BJ (cell line): Measurements from ENCODE around the gene ZNF70. TPM values are rescaled to one million over a fixed set of nuclear protein-coding genes. Genes with fewer than 3 reads are reported as not detected.
A peak's percentile ranks its signal among the peaks of the same experiment; 100 is the strongest.

Experiments used
- CTCF ChIA-PET: fragments of 350-600 bp; formaldehyde crosslinking; extraction: SDS; loops from one replicate; lab custom pipeline; 2021; ENCODE audit warnings: antibody characterized with exemption, inconsistent platforms; lab: Yijun Ruan, JAX
- POLR2A ChIA-PET: fragments of 300-600 bp; sonication (Branson Sonifier 250); formaldehyde crosslinking; extraction: SDS; loops from one replicate; lab custom pipeline; 2021; ENCODE audit warnings: antibody characterized with exemption; lab: Charles Lee
- DNase-seq: peaks from one replicate; pipeline ENCODE4 v3.0.0-alpha.2; 2011; ENCODE audit warnings: low read depth
- H3K27me3 ChIP-seq: 2 replicates; pipeline ENCODE4 v1.6.0; 2011; ENCODE audit warnings: low read length; ENCODE audit not compliant: control insufficient read depth, insufficient read depth
- H3K36me3 ChIP-seq: 2 replicates; pipeline ENCODE4 v1.5.1; 2011; ENCODE audit warnings: low read length; ENCODE audit not compliant: control insufficient read depth, insufficient read depth
- H3K4me3 ChIP-seq: 2 replicates; pipeline ENCODE4 v1.5.1; 2011; ENCODE audit warnings: low read depth, mild to moderate bottlenecking, control low read depth, low read length
- polyA plus RNA-seq: library from polyadenylated mRNA; depleted of rRNA; stranded (reverse); fragments of >200 nt; gene quantifications from 2 replicates; pipeline ENCODE4 v1.2.3, GENCODE V29; 2011
- TF ChIP-seq, protein P1 (sequence below): IDR thresholded peaks from 2 replicates; pipeline ENCODE4 v1.5.1; 2011; ENCODE audit warnings: low read depth, mild to moderate bottlenecking, control low read depth, inconsistent platforms, low read length, moderate library complexity; ENCODE audit not compliant: insufficient read depth

ZNF70 gene
- polyA plus RNA-seq, 1 experiment = 1.4 TPM

DNA sequence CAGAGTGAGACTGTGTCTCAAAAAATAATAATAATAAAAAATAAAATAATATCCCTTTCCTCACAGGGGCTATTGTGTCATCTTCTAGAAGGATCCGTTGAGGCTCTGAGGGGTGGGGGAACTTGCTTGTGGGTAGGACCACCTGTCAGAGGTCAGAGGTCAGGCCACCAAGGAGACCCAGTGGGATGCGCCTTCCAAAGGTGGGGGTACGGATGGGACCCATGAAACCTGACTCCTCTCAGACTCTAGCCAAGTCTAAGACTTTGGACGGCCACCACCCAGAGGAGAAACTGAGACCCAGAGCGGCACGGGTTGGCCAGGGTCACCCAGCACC, 21.4 kb upstream of the ZNF70 start:
- peak overlapping the region; percentile 52 for H3K4me3 ChIP-seq
- TF ChIP-seq, protein P1, sequence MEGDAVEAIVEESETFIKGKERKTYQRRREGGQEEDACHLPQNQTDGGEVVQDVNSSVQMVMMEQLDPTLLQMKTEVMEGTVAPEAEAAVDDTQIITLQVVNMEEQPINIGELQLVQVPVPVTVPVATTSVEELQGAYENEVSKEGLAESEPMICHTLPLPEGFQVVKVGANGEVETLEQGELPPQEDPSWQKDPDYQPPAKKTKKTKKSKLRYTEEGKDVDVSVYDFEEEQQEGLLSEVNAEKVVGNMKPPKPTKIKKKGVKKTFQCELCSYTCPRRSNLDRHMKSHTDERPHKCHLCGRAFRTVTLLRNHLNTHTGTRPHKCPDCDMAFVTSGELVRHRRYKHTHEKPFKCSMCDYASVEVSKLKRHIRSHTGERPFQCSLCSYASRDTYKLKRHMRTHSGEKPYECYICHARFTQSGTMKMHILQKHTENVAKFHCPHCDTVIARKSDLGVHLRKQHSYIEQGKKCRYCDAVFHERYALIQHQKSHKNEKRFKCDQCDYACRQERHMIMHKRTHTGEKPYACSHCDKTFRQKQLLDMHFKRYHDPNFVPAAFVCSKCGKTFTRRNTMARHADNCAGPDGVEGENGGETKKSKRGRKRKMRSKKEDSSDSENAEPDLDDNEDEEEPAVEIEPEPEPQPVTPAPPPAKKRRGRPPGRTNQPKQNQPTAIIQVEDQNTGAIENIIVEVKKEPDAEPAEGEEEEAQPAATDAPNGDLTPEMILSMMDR = no peak
- CTCF ChIA-PET = interaction anchor here (3.6 to 14.8 kb wide), 2 partner anchors 76 to 85 kb away, joined by 34 to 272 read pairs; partner anchors contain the start of gene SLC2A11

DNA sequence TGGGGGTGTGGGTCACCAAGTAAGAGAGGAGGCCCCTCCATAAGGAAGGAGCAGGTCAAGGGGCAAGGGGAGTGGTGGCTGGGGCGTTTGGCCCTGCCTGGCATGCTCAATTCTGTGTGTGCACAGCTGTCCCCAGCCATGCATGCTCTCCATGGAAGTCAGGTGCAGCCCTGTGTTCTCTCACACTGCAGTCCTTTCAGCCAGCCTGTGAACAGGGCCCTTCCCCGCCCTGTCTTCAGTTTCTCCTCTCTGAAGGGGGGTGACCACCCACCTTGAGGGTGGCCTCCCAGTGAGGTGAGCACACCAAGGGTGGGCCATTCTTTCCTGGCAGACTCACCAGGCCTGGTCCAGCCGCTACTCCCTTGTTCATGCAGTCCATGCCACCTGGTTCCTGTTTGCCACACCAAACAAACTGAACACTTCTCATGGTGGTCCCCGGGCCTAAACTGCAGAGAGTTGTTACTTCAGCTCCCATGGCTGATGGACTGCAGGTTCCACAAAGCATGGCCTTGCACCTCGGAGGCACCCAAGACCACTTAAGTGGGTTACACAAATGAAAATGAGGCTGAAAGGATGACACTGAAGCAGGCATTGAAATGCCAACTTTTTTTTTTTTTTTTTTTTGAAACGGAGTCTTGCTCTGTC, 18.5 kb upstream of the ZNF70 start:
- POLR2A ChIA-PET = interaction anchor here (0.6 kb wide), 1 partner anchor 82 kb away, joined by 7 read pairs; no protein-coding TSS in a partner anchor
- no peaks in the 10 kb centered on the region for H3K27me3 ChIP-seq
- TF ChIP-seq, protein P1 = no peak
- H3K4me3 ChIP-seq = no peak overlapping the region
- peaks cover 2% of the 10 kb centered on the region; the same call in 1 of the 2 replicates for H3K36me3 ChIP-seq
- no peak for DNase-seq
- CTCF ChIA-PET = interaction anchor here (0.9 to 14.8 kb wide), 9 partner anchors 8 to 94 kb away, joined by 3 to 272 read pairs (median 5); partner anchors contain the start of gene SLC2A11

More for the DNA sequence above, 21.4 kb upstream of the ZNF70 start:
- no peak for DNase-seq
- POLR2A ChIA-PET = no interaction called here
- Histone ChIP-seq H3K27me3 (no peaks in the 10 kb centered on the region), H3K36me3 (no peaks in the 10 kb centered on the region)

GRCh38 chr22:23767673-23768548, 17.0 kb upstream of the ZNF70 start, which contains the start of gene CHCHD10:
CHCHD10 (minus strand) TSS chr22:23767972; CDS start chr22:23767874, 98 bp downstream.
- TF ChIP-seq, protein P1 = peak; percentile 86
- ChIA-PET CTCF (interaction anchor here (0.6 to 14.8 kb wide), 15 partner anchors 14 to 837 kb away, joined by 3 to 272 read pairs (median 3); no protein-coding TSS in a partner anchor), POLR2A (interaction anchor here (0.7 kb wide), 1 partner anchor 121 kb away, joined by 3 read pairs; no protein-coding TSS in a partner anchor)
- Histone ChIP-seq H3K36me3 (peaks cover 2% of the 10 kb centered on the region; the same call in 1 of the 2 replicates), H3K27me3 (no peaks in the 10 kb centered on the region), H3K4me3 (peak within 1 kb of the TSS; percentile 61)
- DNase-seq = no peak

DNA sequence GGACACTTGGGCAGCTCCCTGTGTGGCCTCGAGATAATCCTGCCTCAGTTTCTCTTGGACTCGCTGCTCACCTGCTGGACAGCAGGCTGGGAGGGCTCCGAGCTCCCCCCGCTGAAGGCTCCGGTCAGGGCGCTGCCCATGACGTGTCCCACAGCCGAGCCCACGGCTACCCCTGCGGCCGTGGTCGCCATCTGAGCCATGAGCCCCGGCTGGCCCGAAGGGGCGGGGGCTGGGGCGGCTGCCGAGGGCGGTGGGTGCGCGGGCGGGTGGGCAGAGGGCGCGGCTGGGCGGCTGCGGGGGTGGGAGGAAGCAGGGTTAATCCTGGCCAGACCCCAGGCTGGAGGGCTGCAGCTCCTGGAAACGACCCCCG, 16.4 kb upstream of the ZNF70 start:
- TF ChIP-seq, protein P1 = no peak
- DNase-seq = no peak
- POLR2A ChIA-PET = no interaction called here

More for the DNA sequence above, 16.4 kb upstream of the ZNF70 start:
- Histone ChIP-seq H3K36me3 (peaks cover 2% of the 10 kb centered on the region; the same call in 1 of the 2 replicates), H3K4me3 (peak overlapping the region; percentile 61), H3K27me3 (no peaks in the 10 kb centered on the region)
- CTCF ChIA-PET = interaction anchor here (0.9 to 14.8 kb wide), 10 partner anchors 14 to 146 kb away, joined by 3 to 272 read pairs (median 4); no protein-coding TSS in a partner anchor
